B cell (primary cell): Measurements from ENCODE around the gene OR2A12. TPM values are rescaled to one million over a fixed set of nuclear protein-coding genes. Genes with fewer than 3 reads are reported as not detected.

ENCODE experiments used
- polyA plus RNA-seq: library from polyadenylated mRNA; depleted of rRNA; stranded (reverse); fragments of >200 nt; gene quantifications from 2 replicates; pipeline ENCODE4 v1.2.3, GENCODE V29; 2012
- small RNA-seq: library from RNA; depleted of rRNA; stranded (forward); fragments of <200 nt; gene quantifications from one replicate; pipeline ENCODE3, GENCODE V24; 2012; ENCODE audit warnings: low replicate concordance, low read depth; ENCODE audit not compliant: insufficient read length
- total RNA-seq, 2 donors: library from RNA; stranded (reverse); fragments of 120-200 nt in 1 of 2; gene quantifications; 1 replicate in 1 of 2; 2 replicates in 1 of 2; pipeline versions ENCODE4 v1.2.3 to v1.2.4, GENCODE V29; 2013 to 2022

Gene OR2A12
- total and polyA plus RNA-seq, 2 donors (not counting 1 experiment from before 2014, with no cell fraction given) = not detected

Small RNA genes within 50 kb of the gene (small RNA-seq; reads per million reads assigned to genes)
- gene OR2A41P = not detected

Other genes with a start within 250 kb of the OR2A12 start
- 17.3 and 19.7 TPM in 2 replicates for gene TCAF1, start 184.1 kb upstream of the OR2A12 start, total RNA-seq
- gene TCAF1, start 184.1 kb upstream of the OR2A12 start, polyA plus RNA-seq = 7.1 and 8.6 TPM in 2 replicates
- not detected in 2 replicates for gene OR2F2, start 151.0 kb upstream of the OR2A12 start, total RNA-seq
- gene OR2F2, start 151.0 kb upstream of the OR2A12 start, polyA plus RNA-seq = not detected in 2 replicates
- not detected in 2 replicates for gene OR2F1, start 131.4 kb upstream of the OR2A12 start, total RNA-seq
- not detected in 2 replicates for gene OR2F1, start 131.4 kb upstream of the OR2A12 start, polyA plus RNA-seq
- not detected in 2 replicates for gene OR6B1, start 86.0 kb upstream of the OR2A12 start, total RNA-seq
- not detected in 2 replicates for gene OR6B1, start 86.0 kb upstream of the OR2A12 start, polyA plus RNA-seq
- not detected in 2 replicates for gene OR2A5, start 37.3 kb upstream of the OR2A12 start, total RNA-seq
- gene OR2A5, start 37.3 kb upstream of the OR2A12 start, polyA plus RNA-seq = not detected in 2 replicates
- not detected in 2 replicates for gene OR2A25, start 16.5 kb upstream of the OR2A12 start, total RNA-seq
- not detected in 2 replicates for gene OR2A25, start 16.5 kb upstream of the OR2A12 start, polyA plus RNA-seq
- not detected in 2 replicates for gene OR2A2, start 23.3 kb downstream of the OR2A12 start, total RNA-seq
- gene OR2A2, start 23.3 kb downstream of the OR2A12 start, polyA plus RNA-seq = not detected in 2 replicates
- gene OR2A14, start 36.9 kb downstream of the OR2A12 start, total RNA-seq = not detected in 2 replicates
- gene OR2A14, start 36.9 kb downstream of the OR2A12 start, polyA plus RNA-seq = not detected in 2 replicates
- not detected in 2 replicates for gene CTAGE4, start 97.2 kb downstream of the OR2A12 start, total RNA-seq
- gene CTAGE4, start 97.2 kb downstream of the OR2A12 start, polyA plus RNA-seq = 0.09 and 0.12 TPM in 2 replicates
- gene ARHGEF35, start 109.6 kb downstream of the OR2A12 start, total RNA-seq = 2.1 and 4.2 TPM in 2 replicates
- 0.34 and 0.36 TPM in 2 replicates for gene ARHGEF35, start 109.6 kb downstream of the OR2A12 start, polyA plus RNA-seq
- 0.10 TPM in 1 of 2 replicates, not detected in the other for gene OR2A42, start 153.3 kb downstream of the OR2A12 start, total RNA-seq
- 0.13 and 0.31 TPM in 2 replicates for gene OR2A42, start 153.3 kb downstream of the OR2A12 start, polyA plus RNA-seq
- 1.3 and 2.7 TPM in 2 replicates for gene OR2A7, start 178.5 kb downstream of the OR2A12 start, total RNA-seq
- 3.3 and 3.6 TPM in 2 replicates for gene OR2A7, start 178.5 kb downstream of the OR2A12 start, polyA plus RNA-seq
- gene CTAGE8, start 183.0 kb downstream of the OR2A12 start, total RNA-seq = 1.3 and 1.4 TPM in 2 replicates
- 0.91 TPM in 2 replicates for gene CTAGE8, start 183.0 kb downstream of the OR2A12 start, polyA plus RNA-seq
- gene OR2A1, start 226.1 kb downstream of the OR2A12 start, total RNA-seq = not detected in 2 replicates
- 0.31 and 0.52 TPM in 2 replicates for gene OR2A1, start 226.1 kb downstream of the OR2A12 start, polyA plus RNA-seq